HEK293 (cell line): ENCODE results near the gene GTF2A1.

Experiments used
- BCL6B ChIP-seq: fragments of 450-650 bp; formaldehyde crosslinking; IDR thresholded peaks from 2 replicates; pipeline ENCODE4 v1.5.1; 2017; ENCODE audit warnings: missing biosample characterization, missing genetic modification characterization
- CTCF ChIP-seq: fragments of 450-650 bp; formaldehyde crosslinking; IDR thresholded peaks from 2 replicates; pipeline ENCODE4 v1.5.1; 2016; ENCODE audit warnings: missing biosample characterization, missing genetic modification characterization
- PATZ1 ChIP-seq: fragments of 450-650 bp; formaldehyde crosslinking; IDR thresholded peaks from 2 replicates; pipeline ENCODE4 v1.5.1; 2016; ENCODE audit warnings: missing biosample characterization, missing genetic modification characterization
- PRDM4 ChIP-seq: fragments of 450-650 bp; formaldehyde crosslinking; IDR thresholded peaks from 2 replicates; pipeline ENCODE4 v1.5.1; 2017; ENCODE audit warnings: missing biosample characterization, missing genetic modification characterization
- SETDB1 ChIP-seq: IDR thresholded peaks from one replicate; pipeline ENCODE4 v1.6.1; 2017; ENCODE audit warnings: mild to moderate bottlenecking, low read length, moderate library complexity, mixed read lengths; ENCODE audit not compliant: insufficient read length
- YY1 ChIP-seq: fragments of 450-650 bp; formaldehyde crosslinking; IDR thresholded peaks from 2 replicates; pipeline ENCODE4 v1.5.1; 2018; ENCODE audit warnings: missing biosample characterization, missing genetic modification characterization
- ZBTB1 ChIP-seq: fragments of 450-650 bp; formaldehyde crosslinking; IDR thresholded peaks from 2 replicates; pipeline ENCODE4 v1.5.1; 2016; ENCODE audit warnings: missing biosample characterization, missing genetic modification characterization
- ZBTB17 ChIP-seq: fragments of 450-650 bp; formaldehyde crosslinking; IDR thresholded peaks from 2 replicates; pipeline ENCODE4 v1.5.1; 2016; ENCODE audit warnings: missing biosample characterization, missing genetic modification characterization
- ZNF174 ChIP-seq: fragments of 450-650 bp; formaldehyde crosslinking; IDR thresholded peaks from 2 replicates; pipeline ENCODE4 v1.5.0; 2017; ENCODE audit warnings: missing biosample characterization, mild to moderate bottlenecking, missing genetic modification characterization
- ZNF221 ChIP-seq: fragments of 450-650 bp; formaldehyde crosslinking; IDR thresholded peaks from 2 replicates; pipeline ENCODE4 v1.5.1; 2017; ENCODE audit warnings: missing biosample characterization, missing genetic modification characterization, borderline replicate concordance
- ZNF830 ChIP-seq: fragments of 450-650 bp; IDR thresholded peaks from 2 replicates; pipeline ENCODE4 v1.5.0; 2018; ENCODE audit warnings: missing biosample characterization, missing genetic modification characterization, low read depth, mild to moderate bottlenecking, moderate library complexity

GRCh38 chr14:81172353-81172752, 48.4 kb downstream of the GTF2A1 start:
- TF ChIP-seq SETDB1 (no peak), CTCF (tag by site-specific recombination) (no peak), ZNF221 (tag by site-specific recombination) (no peak), ZNF174 (tag by site-specific recombination) (no peak), PATZ1 (tag by site-specific recombination) (no peak), ZBTB17 (tag by site-specific recombination) (no peak), YY1 (tag by site-specific recombination) (no peak), ZNF830 (tag by site-specific recombination) (no peak), BCL6B (tag by site-specific recombination) (no peak), ZBTB1 (tag by site-specific recombination) (no peak), PRDM4 (no peak)
